ENCODE measurements around the gene WNT4.

Gene WNT4

DNA sequence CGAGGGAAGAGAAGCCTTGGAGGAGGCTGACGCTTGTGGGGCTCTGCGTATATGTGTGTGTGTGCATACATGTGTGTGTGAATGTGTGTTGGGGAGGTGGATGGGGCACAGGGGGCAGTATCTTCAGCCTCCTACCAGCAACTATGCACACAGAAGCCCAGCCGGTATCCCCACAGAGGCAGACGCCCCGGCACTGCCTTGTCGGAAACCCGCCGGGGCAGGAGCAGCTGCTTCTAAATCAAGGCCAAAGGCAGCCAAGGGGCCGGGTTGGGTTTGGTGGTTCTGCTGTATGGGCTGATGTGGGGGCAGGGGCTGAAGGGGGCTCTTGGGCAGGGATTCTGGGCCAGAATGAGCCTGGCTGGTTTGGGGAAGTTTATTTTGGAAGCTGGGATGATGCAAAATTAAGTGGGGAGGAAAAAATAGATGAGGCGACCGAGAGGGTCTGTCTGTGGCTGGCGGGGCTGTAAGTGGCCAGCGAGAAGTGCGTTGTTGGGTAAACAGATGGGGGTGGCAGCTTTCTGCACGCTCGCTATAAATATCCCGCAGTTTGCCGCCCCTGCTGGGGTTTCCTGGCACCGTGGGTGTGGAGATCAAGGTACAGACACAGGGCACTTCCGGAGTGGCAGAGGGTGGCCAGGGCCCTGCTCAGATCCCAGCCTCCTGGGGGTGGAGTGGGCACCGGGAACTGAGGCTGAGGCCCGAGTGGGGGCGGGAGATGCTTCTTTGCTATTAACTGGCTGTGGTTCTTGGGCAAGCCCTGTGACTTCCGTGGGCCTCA lies 11.0 kb upstream of the WNT4 start:
- no peaks in the 10 kb centered on the region for H3K36me3 ChIP-seq (ENCODE audit: control insufficient read depth, insufficient read depth, low read length)
- no peak overlapping the region for H3K4me3 ChIP-seq (ENCODE audit: low read depth, low read length)
- TF ChIP-seq, protein P1, sequence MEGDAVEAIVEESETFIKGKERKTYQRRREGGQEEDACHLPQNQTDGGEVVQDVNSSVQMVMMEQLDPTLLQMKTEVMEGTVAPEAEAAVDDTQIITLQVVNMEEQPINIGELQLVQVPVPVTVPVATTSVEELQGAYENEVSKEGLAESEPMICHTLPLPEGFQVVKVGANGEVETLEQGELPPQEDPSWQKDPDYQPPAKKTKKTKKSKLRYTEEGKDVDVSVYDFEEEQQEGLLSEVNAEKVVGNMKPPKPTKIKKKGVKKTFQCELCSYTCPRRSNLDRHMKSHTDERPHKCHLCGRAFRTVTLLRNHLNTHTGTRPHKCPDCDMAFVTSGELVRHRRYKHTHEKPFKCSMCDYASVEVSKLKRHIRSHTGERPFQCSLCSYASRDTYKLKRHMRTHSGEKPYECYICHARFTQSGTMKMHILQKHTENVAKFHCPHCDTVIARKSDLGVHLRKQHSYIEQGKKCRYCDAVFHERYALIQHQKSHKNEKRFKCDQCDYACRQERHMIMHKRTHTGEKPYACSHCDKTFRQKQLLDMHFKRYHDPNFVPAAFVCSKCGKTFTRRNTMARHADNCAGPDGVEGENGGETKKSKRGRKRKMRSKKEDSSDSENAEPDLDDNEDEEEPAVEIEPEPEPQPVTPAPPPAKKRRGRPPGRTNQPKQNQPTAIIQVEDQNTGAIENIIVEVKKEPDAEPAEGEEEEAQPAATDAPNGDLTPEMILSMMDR (IDR thresholded peaks at IDR 0.05) = no peak

DNA sequence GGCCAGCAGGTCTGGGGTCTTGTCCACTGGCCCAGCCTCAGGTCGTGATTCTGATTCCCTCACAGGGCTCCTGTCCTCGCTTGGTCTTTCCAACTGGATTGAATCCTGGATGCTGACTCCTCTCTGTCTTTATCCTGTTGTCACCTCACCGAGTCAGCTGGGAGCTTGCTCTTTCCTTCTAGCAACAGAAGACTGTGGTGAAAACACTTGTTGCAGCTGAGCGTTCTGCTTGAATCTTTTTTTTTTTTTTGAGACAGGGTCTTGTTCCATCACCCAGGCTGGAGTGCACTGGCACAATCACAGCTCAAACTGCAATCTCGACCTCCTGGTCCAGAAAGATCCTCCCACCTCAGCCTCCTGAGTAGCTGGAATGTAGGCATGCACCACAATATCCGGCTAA lies 8.0 kb upstream of the WNT4 start:
- Histone ChIP-seq H3K27me3 (ENCODE audit: control insufficient read depth, insufficient read depth, low read length) (no peaks in the 10 kb centered on the region), H3K4me1 (no peaks in the 10 kb centered on the region), H3K9ac (no peak overlapping the region), H2AFZ (no peak overlapping the region), H3K4me3 (ENCODE audit: low read depth, low read length) (no peak overlapping the region), H3K4me2 (ENCODE audit: low read length) (no peak overlapping the region), H3K27ac (no peak overlapping the region), H3K9me3 (ENCODE audit: control insufficient read depth, low read length) (no peaks in the 10 kb centered on the region), H3K79me2 (no peaks in the 10 kb centered on the region), H3K36me3 (ENCODE audit: control insufficient read depth, insufficient read depth, low read length) (no peaks in the 10 kb centered on the region)
- TF ChIP-seq, protein P1 (IDR thresholded peaks at IDR 0.05) = no peak

More for the DNA sequence above, 11.0 kb upstream of the WNT4 start:
- no peaks in the 10 kb centered on the region for H3K79me2 ChIP-seq
- no peaks in the 10 kb centered on the region for H3K27me3 ChIP-seq (ENCODE audit: control insufficient read depth, insufficient read depth, low read length)
- no peaks in the 10 kb centered on the region for H3K9me3 ChIP-seq (ENCODE audit: control insufficient read depth, low read length)
- H3K27ac ChIP-seq = no peak overlapping the region
- no peaks in the 10 kb centered on the region for H3K4me1 ChIP-seq
- no peak overlapping the region for H2AFZ ChIP-seq
- H3K9ac ChIP-seq = no peak overlapping the region
- H3K4me2 ChIP-seq (ENCODE audit: low read length) = no peak overlapping the region

DNA sequence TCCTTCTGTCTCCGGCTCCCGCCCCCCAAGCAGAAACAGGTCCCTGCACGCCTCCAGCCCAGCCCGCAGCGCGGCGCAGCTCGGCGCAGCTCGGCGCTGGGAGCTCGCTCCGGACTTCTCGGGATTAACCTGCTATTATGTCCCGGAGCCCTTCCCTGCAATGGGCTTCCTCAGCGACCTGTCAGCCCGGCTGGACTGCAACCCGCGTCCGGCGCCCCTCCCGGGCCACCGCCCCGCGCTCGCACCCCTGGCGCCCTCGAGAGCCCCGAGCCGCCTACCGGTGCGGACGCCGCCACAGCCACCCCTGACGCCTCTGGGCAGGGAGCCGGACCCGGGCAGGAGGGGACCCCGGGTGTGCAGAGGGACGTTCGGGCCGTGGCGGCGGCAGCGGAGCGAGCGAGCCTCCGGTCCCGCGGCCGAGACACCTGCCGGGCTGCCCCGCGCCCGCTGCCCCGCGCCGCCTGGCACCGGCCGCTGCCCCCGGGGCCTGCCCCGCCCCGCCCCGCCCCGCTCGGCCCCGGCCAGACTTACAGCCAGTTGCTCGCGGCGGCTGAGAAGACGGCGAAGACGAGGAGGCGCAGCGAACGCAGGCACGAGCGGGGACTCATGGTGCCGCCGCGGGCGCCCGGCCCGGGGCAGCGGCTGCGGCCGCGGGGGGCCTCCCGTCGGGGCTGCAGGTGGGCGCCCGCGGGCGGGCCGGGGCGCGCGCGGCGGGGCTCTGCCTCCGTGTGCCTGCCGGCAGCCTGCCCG lies 407 bp downstream of the WNT4 start:
- Histone ChIP-seq H3K79me2 (no peaks in the 10 kb centered on the region), H3K9ac (no peak overlapping the region)
- TF ChIP-seq, protein P1 (IDR thresholded peaks at IDR 0.05) = no peak

DNA sequence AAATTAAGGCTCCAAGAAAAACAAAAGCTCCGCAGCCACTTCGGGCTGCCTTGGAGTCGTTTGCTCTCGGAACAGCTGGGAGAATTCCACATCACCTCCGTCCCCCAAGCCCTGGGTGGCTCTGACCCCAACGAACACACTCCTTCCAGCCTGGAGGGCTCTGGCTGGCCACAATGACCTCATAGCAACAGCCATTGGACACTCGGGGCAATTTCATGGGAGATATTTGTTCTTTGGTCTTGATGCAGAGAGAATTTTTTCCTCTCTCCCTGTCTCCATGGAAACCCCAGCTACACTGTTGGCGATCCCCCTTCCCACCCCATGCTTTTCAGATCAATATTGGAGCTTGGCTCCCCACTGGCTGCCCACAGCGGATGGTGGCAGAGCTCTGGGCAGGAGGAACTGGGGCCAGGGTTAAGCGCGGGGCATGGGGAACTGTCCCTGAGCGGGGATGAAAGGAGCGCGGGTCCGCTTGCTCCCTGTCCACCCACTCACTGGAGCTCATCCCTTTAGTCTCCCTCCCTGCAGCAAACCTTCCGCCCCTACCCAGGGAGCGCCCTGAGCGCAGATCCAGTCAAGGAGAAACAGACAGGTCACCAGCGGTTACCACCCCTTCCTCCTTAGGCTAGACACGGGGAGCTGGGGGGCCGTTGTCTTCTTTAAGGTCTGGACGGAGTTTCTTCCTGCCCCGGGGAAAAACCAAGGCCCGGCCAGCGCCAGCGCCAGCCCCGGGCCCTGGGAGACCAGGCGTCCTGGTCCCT lies 1.2 kb downstream of the WNT4 start:
- TF ChIP-seq, protein P1 (IDR thresholded peaks at IDR 0.05) = no peak
- no peaks in the 10 kb centered on the region for H3K4me1 ChIP-seq
- H3K9ac ChIP-seq = no peak overlapping the region
- H3K36me3 ChIP-seq (ENCODE audit: control insufficient read depth, insufficient read depth, low read length) = no peaks in the 10 kb centered on the region
- H3K9me3 ChIP-seq (ENCODE audit: control insufficient read depth, low read length) = no peaks in the 10 kb centered on the region
- peak overlapping the region; percentile 84 for H3K4me2 ChIP-seq (ENCODE audit: low read length)
- H3K4me3 ChIP-seq (ENCODE audit: low read depth, low read length) = peak overlapping the region; percentile 33
- H3K79me2 ChIP-seq = no peaks in the 10 kb centered on the region
- H3K27ac ChIP-seq = no peak overlapping the region
- H3K27me3 ChIP-seq (ENCODE audit: control insufficient read depth, insufficient read depth, low read length) = no peaks in the 10 kb centered on the region
- no peak overlapping the region for H2AFZ ChIP-seq

More for the DNA sequence above, 407 bp downstream of the WNT4 start:
- no peaks in the 10 kb centered on the region for H3K4me1 ChIP-seq
- peak overlapping the region; percentile 33 for H3K4me3 ChIP-seq (ENCODE audit: low read depth, low read length)
- H3K27me3 ChIP-seq (ENCODE audit: control insufficient read depth, insufficient read depth, low read length) = no peaks in the 10 kb centered on the region
- no peaks in the 10 kb centered on the region for H3K9me3 ChIP-seq (ENCODE audit: control insufficient read depth, low read length)
- no peaks in the 10 kb centered on the region for H3K36me3 ChIP-seq (ENCODE audit: control insufficient read depth, insufficient read depth, low read length)
- peak overlapping the region; percentile 62 for H2AFZ ChIP-seq
- H3K4me2 ChIP-seq (ENCODE audit: low read length) = peak overlapping the region; percentile 84
- no peak overlapping the region for H3K27ac ChIP-seq

Data from parathyroid adenoma (tissue), 2 donors.